Left forelimb (tissue), 1 donor: ENCODE results near the gene CFTR.

Experiments
- DNase-seq: peaks from one replicate; pipeline ENCODE4 v3.0.0-alpha.2; 2018; ENCODE audit warnings: low spot score

CFTR gene

DNA sequence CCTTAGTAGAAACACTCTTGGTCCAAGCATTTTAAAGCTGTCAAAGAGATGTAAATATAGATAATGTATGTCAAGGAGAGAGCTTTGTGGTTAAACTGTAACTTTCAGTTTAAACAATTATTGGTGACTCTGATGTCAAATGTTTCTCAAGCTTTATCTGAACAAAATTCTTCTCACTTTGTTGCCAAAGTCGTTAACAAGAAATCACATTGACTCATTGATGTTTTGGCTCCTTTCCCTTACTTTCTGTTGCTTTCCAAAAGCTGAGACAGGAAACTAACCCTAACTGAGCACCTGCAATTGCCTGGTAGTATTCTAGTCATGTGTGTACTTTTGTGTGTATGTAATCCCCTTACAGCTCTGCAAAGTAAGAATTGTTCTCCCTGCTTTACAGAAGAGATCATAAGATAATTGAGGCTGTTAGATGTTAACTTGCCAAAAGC lies 108.5 kb downstream of the CFTR start:
- no peak for DNase-seq

DNA sequence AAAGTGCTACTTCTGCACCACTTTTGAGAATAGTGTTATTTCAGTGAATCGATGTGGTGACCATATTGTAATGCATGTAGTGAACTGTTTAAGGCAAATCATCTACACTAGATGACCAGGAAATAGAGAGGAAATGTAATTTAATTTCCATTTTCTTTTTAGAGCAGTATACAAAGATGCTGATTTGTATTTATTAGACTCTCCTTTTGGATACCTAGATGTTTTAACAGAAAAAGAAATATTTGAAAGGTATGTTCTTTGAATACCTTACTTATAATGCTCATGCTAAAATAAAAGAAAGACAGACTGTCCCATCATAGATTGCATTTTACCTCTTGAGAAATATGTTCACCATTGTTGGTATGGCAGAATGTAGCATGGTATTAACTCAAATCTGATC lies 110.4 kb downstream of the CFTR start:
- no peak for DNase-seq

GRCh38 chr7:117592011-117592635 lies 112.3 kb downstream of the CFTR start:
- no peak for DNase-seq

- DNase-seq = no peak
These were observed 116.3 kb downstream of the CFTR start for GRCh38 chr7:117596134-117596533.

DNA sequence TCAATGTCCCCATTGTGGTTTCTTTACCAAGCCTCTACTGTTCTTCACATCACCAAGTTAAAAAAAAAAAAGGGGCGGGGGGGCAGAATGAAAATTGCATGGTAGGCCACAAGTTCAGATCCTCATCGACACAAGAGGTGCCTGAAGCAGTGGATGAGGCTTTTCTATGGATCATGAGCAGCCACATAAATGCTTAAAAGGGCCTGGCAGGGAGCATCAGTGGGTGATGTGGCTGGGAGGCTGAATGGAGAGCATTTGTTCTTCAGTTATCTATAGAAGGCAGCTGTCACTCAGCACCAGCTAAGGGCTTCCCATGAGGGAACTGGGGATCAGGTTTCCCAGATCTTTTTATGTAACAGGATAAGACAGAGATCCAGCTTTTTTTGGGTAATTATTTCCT lies 117.9 kb downstream of the CFTR start:
- DNase-seq = no peak

- DNase-seq = no peak
These were observed 121.1 kb downstream of the CFTR start for GRCh38 chr7:117600911-117601310.

DNA sequence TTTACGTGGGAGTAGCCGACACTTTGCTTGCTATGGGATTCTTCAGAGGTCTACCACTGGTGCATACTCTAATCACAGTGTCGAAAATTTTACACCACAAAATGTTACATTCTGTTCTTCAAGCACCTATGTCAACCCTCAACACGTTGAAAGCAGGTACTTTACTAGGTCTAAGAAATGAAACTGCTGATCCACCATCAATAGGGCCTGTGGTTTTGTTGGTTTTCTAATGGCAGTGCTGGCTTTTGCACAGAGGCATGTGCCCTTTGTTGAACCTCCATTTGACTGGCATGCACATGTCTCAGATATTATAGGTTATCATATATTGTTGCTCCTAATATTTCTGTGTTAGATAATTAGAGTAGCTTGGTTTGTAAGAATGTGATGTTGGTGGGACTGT lies 123.8 kb downstream of the CFTR start:
- DNase-seq = no peak

- DNase-seq = no peak
These were observed 125.9 kb downstream of the CFTR start for GRCh38 chr7:117605712-117606111.

GRCh38 chr7:117606132-117606531 lies 126.3 kb downstream of the CFTR start:
- DNase-seq = no peak

DNA sequence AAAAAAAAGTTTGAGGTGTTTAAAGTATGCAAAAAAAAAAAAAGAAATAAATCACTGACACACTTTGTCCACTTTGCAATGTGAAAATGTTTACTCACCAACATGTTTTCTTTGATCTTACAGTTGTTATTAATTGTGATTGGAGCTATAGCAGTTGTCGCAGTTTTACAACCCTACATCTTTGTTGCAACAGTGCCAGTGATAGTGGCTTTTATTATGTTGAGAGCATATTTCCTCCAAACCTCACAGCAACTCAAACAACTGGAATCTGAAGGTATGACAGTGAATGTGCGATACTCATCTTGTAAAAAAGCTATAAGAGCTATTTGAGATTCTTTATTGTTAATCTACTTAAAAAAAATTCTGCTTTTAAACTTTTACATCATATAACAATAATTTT lies 130.6 kb downstream of the CFTR start:
- DNase-seq = no peak

DNA sequence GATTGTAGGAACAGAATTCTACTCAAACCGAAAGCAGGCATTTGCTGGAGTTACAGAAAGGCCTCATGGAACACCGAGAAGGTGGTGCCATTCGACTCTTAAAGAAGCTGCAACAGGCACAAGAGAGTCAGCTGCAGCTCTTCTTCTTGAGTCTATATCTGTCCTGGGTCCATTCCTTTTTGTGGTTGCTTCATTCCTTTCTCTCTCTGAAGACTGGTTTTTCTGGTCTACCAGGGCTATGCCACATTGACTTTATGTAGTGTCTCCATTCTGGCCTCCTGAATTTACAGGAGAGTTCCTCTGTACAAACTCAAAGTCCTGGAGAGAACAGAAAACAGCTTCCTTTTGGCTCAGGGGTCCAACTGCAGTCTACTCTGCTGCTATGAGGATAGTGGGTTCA lies 132.8 kb downstream of the CFTR start:
- DNase-seq = no peak

DNA sequence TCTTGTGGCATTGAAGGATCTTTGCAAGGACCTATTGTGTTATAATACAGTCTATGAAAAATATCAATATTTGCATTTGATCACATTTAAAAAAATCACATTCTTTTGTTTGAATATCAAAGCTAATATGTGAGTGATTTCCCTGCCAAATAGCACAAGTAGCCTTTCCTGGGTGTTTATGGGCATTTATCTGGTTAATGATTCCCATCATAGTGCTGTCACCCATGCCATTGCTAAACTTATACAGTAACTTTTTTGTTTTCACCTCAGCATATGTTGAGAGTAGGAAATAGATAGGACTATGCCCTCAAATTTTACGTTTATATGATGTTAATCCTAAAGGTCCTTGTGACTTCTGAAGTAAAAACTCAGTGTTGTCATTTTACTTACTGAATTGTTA lies 136.9 kb downstream of the CFTR start:
- no peak for DNase-seq

GRCh38 chr7:117619681-117620080 lies 139.9 kb downstream of the CFTR start:
- DNase-seq = no peak

DNA sequence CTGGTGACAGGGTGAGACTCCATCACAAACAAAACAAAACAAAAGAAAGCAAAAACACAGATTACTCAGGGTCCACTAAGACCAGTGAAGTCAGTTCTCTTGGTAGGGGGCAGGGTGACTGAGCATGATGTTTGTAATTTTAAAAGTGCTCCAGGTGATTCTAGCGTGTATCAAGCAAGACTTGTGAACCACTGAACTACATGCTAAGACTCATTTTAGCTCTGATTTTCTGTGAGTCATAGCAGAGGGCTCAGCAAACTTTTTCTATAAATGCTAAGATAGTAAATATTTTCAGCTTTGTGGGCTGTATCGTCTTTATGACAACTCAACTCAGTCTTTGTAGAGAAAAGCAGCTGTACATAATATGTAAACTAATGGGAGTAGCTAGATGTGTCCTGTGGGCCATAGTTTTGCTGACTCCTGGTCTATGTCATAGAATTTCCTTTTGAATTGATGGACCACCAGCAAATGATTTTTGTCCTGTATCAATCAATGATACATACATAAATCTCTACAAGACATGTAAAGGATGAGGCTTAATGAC lies 141.3 kb downstream of the CFTR start:
- DNase-seq = no peak

GRCh38 chr7:117623606-117624005 lies 143.8 kb downstream of the CFTR start:
- DNase-seq = no peak

DNA sequence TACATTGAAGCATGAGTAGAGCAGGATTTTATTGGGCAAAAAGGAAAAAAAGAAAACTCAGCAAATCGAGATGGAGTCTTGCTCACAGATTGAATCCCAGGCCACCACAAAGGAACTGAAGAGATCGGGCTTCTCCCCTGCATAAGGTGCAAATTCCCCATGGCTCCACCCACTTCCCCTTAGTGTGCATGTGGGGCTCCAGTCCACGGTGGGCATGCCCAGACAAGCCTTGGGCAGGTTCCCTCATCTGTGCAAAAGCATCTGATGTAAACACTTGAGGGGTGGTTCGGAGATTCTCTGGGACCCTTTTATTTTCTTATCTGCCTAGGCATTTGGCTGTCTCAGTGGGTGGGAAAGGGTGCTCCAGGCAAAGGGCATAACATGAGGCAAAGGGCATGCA lies 150.7 kb downstream of the CFTR start:
- DNase-seq = no peak

- DNase-seq = no peak
These were observed 151.2 kb downstream of the CFTR start for GRCh38 chr7:117630907-117631564.

DNA sequence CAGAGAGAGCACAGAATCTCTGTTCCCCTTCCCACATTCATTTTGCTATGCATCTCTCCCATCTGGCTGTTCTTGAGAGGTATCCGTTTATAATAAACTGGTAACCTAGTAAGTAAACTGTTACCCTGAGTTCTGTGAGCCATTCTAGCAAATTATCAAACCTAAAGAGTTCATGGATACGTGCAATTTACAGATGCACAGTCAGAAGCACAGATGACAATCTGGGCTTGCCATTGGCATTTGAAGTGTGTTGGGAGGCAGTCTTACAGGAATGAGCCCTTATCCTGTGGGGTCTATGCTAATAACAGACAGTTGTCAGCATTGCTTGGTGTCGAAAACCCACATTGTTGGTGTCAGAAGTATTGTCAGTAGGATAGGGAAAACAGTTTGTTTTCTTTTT lies 151.8 kb downstream of the CFTR start:
- DNase-seq = no peak

GRCh38 chr7:117637937-117638336 lies 158.1 kb downstream of the CFTR start:
- no peak for DNase-seq

DNA sequence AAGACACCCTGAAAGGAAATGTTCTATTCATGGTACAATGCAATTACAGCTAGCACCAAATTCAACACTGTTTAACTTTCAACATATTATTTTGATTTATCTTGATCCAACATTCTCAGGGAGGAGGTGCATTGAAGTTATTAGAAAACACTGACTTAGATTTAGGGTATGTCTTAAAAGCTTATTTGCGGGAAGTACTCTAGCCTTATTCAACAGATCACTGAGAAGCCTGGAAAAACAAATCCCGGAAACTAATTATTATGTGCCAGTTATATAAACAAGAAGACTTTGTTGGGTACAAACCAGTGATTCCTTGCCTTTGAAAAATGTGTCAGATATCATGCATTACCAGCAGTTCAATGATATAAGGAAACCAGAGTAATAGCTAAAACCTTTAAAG lies 160.1 kb downstream of the CFTR start:
- DNase-seq = no peak

GRCh38 chr7:117640465-117640864 lies 160.6 kb downstream of the CFTR start:
- DNase-seq = no peak

DNA sequence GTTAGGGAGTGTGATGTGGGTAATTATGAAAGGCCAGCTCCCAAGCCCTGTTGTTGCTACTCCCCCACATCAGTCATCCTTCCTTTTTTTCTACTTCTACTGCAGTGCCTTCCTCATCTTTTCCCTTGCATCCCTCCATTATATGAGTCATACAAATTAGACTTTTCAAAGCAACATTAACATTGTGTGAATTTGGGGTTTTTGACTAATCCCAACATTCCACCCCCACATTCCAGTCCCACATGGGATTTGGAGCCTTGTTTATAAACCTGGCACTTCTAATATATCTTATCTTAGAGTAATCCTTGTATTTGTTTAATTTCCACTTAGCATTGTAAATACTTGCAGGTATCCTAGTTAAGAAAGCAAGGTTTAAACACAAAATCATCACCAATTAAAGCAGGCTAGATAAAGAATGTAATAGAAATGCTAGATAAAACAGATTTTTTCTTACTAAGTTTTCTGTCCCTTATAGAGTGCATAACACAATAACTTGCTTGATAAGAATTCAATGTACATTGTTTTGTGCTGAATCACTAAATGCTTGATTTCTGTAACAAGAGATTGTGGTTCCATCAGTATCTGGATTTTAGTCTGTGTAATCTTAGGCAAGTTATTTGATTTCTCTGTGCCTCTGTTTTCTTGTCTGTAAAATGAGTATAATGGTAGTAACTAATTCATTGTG lies 165.8 kb downstream of the CFTR start:
- DNase-seq = no peak

DNA sequence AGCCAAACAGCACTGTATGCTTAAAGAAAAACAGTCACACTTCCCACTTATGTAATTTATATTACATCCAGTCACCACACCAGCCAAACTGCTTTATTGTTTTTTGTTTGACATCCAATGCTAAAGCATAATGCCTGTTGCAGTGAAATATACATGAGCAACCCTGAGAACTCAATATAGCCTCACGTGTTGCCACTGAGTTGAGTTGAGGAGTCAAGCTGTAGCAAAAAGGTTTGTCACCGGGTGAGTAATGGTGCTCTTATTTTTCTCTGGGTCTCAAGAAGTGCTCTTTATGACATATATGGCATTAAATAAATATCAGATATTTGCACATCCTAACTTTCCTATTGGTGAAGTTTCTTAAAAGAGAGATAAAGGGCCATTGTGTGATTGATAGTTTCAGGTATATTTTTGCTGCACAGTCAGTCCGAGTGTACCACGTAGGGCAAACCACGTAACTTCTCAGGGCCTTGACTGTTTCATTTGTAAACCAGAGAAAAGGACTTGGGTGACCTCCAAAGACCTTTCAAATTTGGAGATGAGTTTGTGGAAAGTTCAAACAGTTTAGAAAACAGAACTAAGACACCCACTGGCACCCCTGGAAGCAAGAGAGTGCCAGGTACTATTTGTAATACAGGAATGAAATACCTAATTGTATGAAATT lies 168.5 kb downstream of the CFTR start:
- no peak for DNase-seq
